Activated T-helper 9 cell treated with anti-CD3 and anti-CD28 coated beads, Interleukin-2, amount 50 U/mL, for 16 hours (primary cell): ENCODE data around the gene CX3CL1.
"Not testable (repeated sequence)": the region's sequence is repeated elsewhere in the genome, so short reads cannot be mapped to it uniquely, and the experiment has no call there.

Experiments used
- DNase-seq: peaks from one replicate; pipeline ENCODE4 v3.0.0-alpha.2; 2020; ENCODE audit warnings: low read depth

CX3CL1 gene

GRCh38 chr16:57372372-57373116 lies at the start of gene CX3CL1:
TSS of gene CX3CL1 (plus strand) at chr16:57372490. CDS start at chr16:57372569, 79 bp downstream.
- no peak for DNase-seq

DNA sequence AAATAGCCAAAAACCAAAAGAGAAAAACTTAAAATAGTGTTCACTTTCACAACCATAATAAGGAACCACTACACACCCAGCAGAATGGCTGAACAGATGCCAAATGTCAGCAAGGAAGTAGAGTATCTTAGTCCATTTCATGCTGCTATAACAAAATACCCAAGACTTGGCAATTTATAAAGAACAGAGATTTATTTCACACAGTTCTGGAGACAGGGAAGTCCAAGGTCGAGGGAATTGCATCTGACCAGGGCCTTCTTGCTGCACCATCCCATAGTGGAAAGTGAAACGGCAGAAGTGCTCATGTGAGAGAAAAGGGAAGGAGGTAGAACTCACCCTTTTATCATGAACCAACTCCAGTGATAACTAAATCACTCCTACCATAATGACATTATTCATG lies 47.5 kb upstream of the CX3CL1 start:
- DNase-seq, result no peak

GRCh38 chr16:57325458-57325857 lies 46.8 kb upstream of the CX3CL1 start:
- DNase-seq, result no peak

DNA sequence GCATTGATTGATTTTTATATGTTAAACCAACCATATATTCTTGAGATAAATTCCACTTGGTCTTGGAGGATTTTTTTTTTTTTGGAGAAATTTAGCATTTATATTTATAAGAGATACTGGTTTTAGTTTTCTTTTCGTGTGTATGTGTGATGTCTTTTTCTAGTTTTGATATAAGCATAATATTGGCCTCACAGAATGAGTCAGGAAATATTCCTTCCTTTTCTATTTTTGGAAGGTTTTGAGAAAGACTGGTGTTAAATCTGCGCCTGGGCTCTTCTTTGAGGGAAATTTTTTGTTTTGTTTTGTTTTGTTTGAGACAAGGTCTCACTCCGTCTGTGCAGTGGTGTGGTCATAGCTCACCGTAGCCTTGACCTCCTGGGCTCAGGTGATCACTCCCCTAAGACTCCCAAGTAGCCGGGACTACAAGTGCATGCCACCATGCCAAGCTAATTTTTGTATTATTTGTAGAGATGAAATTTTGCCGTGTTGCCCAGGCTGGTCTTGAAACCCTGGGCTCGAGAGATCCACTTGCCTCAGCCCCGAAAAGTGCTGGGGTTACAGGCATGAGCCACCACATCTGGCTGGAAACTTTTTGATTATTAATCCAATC lies 42.5 kb upstream of the CX3CL1 start:
- no peak for DNase-seq

DNA sequence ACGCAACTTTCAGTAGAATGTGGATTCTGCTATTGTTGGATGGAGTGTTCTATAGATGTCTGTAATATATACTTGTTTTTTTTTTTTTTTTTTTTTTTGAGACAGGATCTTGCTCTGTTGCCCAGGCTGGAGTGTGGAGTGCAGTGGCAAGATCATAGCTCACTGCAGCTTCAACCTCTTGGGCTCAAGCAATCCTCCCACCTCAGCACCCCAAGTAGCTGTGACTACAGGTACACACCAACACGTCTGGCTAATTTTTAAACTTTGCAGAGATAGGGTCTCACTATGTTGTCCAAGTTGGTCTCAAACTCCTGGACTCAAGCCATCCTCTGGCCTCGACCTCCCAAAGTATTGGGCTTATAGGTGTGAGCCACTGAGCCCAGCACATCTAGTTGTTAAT lies 40.9 kb upstream of the CX3CL1 start:
- DNase-seq, result no peak

DNA sequence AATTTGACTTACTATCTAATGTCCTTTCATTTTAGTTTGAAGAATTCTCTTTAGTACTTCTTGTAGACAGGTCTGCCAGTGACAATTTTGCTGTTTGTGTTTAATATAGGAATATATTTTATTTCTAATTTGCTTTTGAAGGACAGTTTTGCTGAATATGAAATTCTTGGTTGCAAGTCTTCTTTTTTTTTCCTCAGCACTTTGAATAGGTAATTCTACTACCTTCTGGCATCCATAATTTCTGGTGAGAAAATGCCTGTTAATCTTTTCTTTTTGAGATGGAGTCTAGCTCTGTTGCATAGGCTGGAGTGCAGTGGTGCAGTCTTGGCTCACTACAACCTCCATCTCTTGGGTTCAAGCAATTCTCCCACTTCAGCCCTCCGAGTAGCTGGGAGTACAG lies 38.9 kb upstream of the CX3CL1 start:
- no peak for DNase-seq

DNA sequence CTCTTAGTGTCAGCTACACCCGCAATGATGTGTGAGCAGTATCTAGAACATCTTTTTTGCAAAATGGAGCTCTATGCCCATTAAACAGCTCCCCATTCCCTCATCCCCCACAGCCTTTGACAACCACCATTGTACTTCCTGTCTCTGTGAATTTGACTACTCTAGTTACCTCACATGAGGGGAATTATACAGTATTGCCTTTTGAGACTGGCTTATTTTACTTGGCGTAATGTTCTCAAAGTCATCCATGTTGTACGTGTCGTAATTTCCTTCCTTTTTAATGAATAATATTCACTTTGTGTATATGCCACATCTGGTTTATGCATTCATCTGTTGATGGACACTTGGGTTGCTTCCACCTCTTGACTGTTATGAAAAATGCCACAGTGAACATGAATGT lies 36.9 kb upstream of the CX3CL1 start:
- no peak for DNase-seq

DNA sequence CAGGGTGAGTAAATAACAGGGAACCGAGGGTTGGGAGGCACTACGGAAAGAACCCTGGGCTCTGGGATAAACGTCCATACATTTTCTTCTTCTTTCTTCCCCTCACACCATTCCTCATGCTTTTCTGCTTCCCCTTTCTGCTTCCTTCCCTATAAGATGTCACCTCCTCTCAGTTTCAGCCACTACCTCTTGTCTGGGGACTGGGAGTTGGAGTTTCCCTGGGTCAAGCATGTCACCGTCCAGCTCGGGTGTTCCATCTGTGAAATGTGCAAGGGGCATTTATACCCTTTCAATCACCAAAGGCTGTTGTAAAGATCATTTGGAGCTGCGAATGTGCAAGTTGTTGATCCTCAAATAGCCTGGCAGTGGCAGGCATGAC lies 31.2 kb upstream of the CX3CL1 start:
- no peak for DNase-seq

GRCh38 chr16:57341441-57342303 lies 30.6 kb upstream of the CX3CL1 start:
- DNase-seq, result no peak

DNA sequence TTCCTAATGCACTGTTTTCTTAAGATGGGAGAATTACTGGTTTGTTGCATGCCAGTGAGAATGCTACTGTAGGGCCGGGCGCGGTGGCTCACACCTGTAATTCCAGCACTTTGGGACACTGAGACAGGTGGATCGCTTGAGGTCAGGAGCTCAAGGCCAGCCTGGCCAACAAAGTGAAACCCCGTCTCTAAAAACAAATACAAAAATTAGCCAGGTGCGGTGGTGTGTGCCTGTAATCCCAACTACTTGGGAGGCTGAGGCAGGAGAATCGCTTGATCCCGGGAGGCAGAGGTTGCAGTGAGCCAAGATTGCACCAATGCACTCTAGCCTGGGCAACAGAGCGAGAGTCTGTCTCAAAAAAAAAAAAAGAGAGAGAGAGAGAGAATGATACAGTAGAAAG lies 29.7 kb upstream of the CX3CL1 start:
- DNase-seq, result not testable (repeated sequence)

- no peak for DNase-seq
Observed at GRCh38 chr16:57343221-57343620, 29.1 kb upstream of the CX3CL1 start.

- DNase-seq, result not testable (repeated sequence)
Observed at GRCh38 chr16:57344094-57344493, 28.2 kb upstream of the CX3CL1 start.

DNA sequence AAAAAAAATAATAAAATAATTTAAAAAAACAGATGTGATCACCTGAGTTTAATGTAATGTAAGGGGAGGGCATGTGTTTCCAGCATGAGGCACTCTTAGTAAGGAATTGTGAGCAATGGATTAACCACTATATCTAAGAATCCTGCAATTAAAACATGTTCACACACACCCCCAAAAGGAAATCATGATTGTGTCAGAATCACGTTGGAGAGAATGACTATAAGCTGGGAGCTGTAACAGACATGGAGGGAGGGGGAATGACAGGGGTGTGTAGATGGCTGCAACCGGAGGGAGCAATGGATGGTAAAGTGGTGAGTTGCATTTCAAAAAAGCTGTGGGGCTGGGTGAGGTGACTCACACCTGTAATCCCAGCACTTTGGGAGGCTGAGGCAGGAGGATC lies 27.3 kb upstream of the CX3CL1 start:
- no peak for DNase-seq

DNA sequence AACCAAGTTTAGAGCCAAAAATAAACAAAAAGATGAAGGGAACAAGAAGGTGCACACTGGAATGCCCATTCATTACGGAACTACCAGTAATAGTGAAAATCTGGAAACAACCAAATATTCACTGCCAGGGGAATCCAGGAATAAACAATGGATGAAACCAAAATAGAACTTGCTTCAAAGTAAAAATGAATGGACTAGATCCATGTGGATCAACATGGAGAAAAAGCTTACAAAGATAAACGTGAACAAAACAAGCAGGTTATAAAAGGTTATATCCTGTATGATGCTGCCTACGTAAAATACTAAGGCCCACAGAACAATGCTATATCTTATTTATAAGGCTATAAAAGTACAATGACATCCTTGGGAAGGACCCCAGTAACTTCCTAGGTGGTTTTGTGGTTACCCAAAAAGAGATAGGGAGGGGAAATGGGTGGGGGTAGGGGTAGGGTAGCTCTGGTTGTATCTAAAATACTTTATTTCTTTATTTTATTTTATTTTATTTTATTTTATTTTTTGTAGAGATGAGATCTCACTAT lies 26.6 kb upstream of the CX3CL1 start:
- no peak for DNase-seq

GRCh38 chr16:57347858-57348257 lies 24.4 kb upstream of the CX3CL1 start:
- DNase-seq, result no peak

DNA sequence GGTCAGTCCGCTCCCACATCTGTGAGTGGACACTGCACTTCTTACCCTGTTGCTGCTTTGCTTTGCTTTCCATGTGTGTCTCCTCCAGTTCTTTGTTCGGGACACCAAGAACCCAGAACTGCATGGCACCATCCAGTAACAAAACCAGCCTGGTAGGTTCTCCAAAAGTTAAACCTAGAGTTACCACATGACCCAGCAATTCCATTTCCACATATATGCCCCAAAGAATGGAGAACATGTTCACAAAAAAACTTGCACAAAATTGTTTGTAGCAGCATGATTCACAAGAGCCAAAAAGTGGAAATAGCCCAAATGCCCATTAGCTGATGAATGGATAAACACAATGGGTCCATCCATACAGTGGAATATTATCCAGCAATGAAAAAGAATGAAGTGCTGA lies 24.0 kb upstream of the CX3CL1 start:
- DNase-seq, result no peak

DNA sequence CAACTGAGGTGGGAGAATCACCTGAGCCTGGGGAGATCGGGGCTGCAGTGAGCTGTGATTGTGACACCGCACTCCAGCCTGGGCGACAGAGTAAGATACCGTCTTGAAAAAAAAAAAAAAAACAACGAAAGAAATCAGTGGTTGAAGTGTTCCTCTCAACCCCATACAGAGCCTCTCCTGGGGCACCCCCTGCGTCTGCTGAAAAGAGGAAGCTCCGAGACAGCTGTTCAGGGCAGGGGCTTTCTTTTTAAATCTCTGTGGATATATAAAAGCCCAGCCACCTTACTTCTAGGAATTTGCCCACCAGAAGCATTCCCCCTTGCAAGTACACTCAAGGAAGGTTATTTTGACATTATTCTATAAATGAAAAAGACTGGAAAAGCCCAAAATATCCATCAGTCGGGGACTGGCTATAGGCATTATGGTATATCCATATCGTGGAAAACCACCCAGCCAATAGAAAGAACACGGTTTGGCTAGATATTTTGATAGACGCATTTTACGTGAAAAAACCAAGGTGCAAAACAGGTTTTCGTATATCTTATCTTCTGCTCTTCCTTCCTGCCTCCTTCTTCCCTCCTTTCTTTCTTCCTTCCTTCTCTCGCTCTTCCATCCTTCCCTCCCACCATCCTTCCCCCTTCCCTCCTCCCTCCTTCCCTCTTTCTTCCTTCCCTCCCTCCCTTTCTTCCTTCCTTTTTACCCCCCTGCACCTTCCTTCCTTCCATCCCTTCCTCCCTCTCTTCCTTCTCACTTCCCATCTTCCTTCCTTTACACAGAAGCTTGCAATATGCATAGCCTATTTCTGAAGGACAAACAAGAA lies 22.9 kb upstream of the CX3CL1 start:
- no peak for DNase-seq

DNA sequence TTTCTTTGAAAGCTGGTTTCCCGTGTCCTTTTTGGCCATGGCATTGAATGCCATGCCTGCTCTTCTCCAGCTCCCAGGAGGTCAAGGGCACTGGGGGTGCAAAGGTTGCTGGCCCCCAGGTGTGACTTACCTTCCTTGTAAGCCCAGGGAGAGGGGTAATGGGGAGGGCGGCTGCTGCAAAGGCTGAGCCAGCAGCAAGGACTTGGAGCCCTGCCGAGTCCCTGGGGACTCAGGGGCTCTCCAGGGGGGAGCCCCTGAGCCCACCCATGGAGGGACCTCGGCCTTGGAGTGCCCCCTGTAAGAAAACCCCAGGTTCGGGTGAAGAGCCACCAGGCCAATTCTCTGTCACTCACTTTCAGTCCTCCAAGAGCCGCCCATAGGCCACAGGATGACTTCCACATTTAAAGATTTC lies 19.6 kb upstream of the CX3CL1 start:
- no peak for DNase-seq

GRCh38 chr16:57354311-57354710 lies 18.0 kb upstream of the CX3CL1 start:
- DNase-seq, result no peak

GRCh38 chr16:57355898-57356414 lies 16.3 kb upstream of the CX3CL1 start:
- DNase-seq, result no peak

DNA sequence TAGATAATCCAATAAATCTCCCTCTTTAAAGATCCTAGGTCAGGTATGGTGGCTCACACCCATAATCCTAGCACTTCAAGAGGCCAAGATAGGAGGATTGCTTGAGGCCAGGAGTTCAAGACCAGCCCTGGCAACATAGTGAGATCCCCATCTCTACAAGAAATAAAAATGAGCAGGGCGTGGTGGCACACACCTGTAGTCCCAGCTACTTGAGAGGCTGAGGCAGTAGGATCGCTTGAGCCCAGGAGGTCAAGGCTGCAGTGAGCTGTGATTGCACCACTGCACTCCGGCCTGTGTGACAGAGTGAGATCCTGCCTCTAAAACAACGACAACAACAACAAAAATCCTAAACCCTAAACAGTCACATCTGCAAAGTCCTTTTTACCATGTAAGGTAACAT lies 15.7 kb upstream of the CX3CL1 start:
- DNase-seq, result no peak
